Esophagus muscularis mucosa (tissue), 4 donors: ENCODE data around the gene SORCS2. TPM values are rescaled to one million over a fixed set of nuclear protein-coding genes. Genes with fewer than 3 reads are reported as not detected.

Experiments used
- DNase-seq: peaks from one replicate; pipeline ENCODE4 v3.0.0-alpha.2; 2017; ENCODE audit errors: extremely low spot score
- H3K27ac ChIP-seq, 4 donors: fragments of 200-600 bp; sonication (generic); replicated peaks in 1 of 4; 1 replicate in 3 of 4; 2 replicates in 1 of 4; pipeline ENCODE4 v1.5.1; 2016 to 2019; ENCODE audit warnings: mild to moderate bottlenecking in 1 of 4
- H3K27me3 ChIP-seq, 4 donors: fragments of 200-600 bp; sonication (generic); one replicate each; pipeline versions ENCODE4 v1.5.1 to v1.6.0; 2016 to 2019
- H3K36me3 ChIP-seq, 4 donors: fragments of 200-600 bp; sonication (generic); one replicate each; pipeline ENCODE4 v1.5.1; 2016 to 2019
- H3K4me1 ChIP-seq, 4 donors: fragments of 200-600 bp; sonication (generic); one replicate each; pipeline ENCODE4 v1.5.1; 2016 to 2019
- H3K4me3 ChIP-seq, 4 donors: fragments of 200-600 bp; sonication (generic); 1 replicate in 2 of 4; 2 replicates in 2 of 4; pipeline ENCODE4 v1.5.1; 2016 to 2019; ENCODE audit warnings: mild to moderate bottlenecking in 4 of 4, moderate library complexity in 1 of 4
- H3K9me3 ChIP-seq, 4 donors: fragments of 200-600 bp; sonication (generic); 1 replicate in 3 of 4; 2 replicates in 1 of 4; pipeline ENCODE4 v1.5.1; 2016 to 2019
- CTCF ChIP-seq, 3 experiments: fragments of 200-600 bp in 2 of 3; fragments of 450-650 bp in 1 of 3; sonication (generic) in 2 of 3; IDR thresholded peaks; one replicate each; pipeline ENCODE4 v1.5.1; 2017 to 2019; ENCODE audit warnings: antibody characterized with exemption in 3 of 3, mild to moderate bottlenecking in 2 of 3, moderate library complexity in 1 of 3
- EP300 ChIP-seq: sonication (generic); formaldehyde crosslinking; IDR thresholded peaks from one replicate; pipeline ENCODE4 v1.6.1; 2017; ENCODE audit warnings: antibody characterized with exemption
- POLR2A ChIP-seq: fragments of 450-650 bp; IDR thresholded peaks from one replicate; pipeline ENCODE4 v1.6.1; 2017; ENCODE audit warnings: antibody characterized with exemption, moderate library complexity, mild to moderate bottlenecking, low read depth
- POLR2AphosphoS5 ChIP-seq, 2 donors: sonication (generic); formaldehyde crosslinking; IDR thresholded peaks; one replicate each; pipeline ENCODE4 v1.6.1; 2017; ENCODE audit warnings: antibody characterized with exemption in 2 of 2
- WGBS: methylation state at CpG from one replicate; pipeline ENCODE4 v1.1.5; 2018; 5-methylcytosine and 5-hydroxymethylcytosine counted together
- intact Hi-C: fragments of 100-400 bp; cut with DNase I; formaldehyde crosslinking; loops from one replicate; pipeline ENCODE4 v1.15.1; 2023
- total RNA-seq, 4 donors: library from RNA; depleted of rRNA; stranded (reverse); fragments of >200 nt; gene quantifications; one replicate each; pipeline versions ENCODE4 v1.1.0 to v1.2.1, GENCODE V29; 2016

SORCS2 gene
- total RNA-seq, 4 donors from 2014 or later = 3.3 to 10.1 (median 4.3) TPM

DNA sequence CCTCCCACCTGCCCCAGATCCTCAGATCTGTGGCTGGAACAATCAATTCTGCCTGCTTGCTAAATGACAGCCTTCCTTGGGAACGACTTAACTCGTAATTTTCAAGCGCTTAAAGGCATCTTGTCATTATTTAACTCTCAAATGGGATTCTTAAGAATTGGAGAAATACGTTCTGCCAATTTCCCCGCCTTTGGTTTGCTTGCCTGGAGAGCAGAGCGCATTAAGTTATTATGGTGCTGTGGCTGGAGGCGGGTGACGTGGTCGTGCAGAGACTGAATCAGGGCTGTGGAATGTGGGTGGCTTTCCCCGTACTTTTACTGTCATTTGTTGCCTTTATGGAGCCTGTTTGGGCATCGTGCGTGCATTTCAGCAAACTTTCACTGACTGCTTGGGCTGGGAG is 321.3 kb downstream of the SORCS2 start:
- Histone ChIP-seq H3K4me3 (no peak overlapping the region), H3K27ac (no peak overlapping the region), H3K9me3 (no peaks in the 10 kb centered on the region), H3K36me3 (no peaks in the 10 kb centered on the region), H3K27me3 (no peaks in the 10 kb centered on the region), H3K4me1 (peaks cover 0 to 29% (median 13%) of the 10 kb centered on the region in 4 donors)
- DNase-seq = no peak
- intact Hi-C loops = no loop called here
- no peak for TF ChIP-seq CTCF (IDR thresholded peaks at IDR 0.05)
- TF ChIP-seq EP300 = no peak
- no peak for TF ChIP-seq POLR2A
- TF ChIP-seq POLR2AphosphoS5 (IDR thresholded peaks at IDR 0.05) = no peak
- 83% methylated on average over 10 of the region's 12 CpGs for WGBS

GRCh38 chr4:7514281-7514680 is 321.9 kb downstream of the SORCS2 start:
- peaks cover 3 to 26% (median 11%) of the 10 kb centered on the region in 4 donors for H3K4me1 ChIP-seq
- H3K9me3 ChIP-seq = no peaks in the 10 kb centered on the region
- DNase-seq = no peak
- no peak overlapping the region for H3K27ac ChIP-seq
- no peak for TF ChIP-seq POLR2AphosphoS5 (IDR thresholded peaks at IDR 0.05)
- no peak for TF ChIP-seq EP300
- TF ChIP-seq POLR2A = no peak
- TF ChIP-seq CTCF (IDR thresholded peaks at IDR 0.05) = no peak
- no peaks in the 10 kb centered on the region for H3K36me3 ChIP-seq
- intact Hi-C loops = no loop called here
- 100% methylated on average over 5 of the region's 5 CpGs for WGBS
- H3K27me3 ChIP-seq = no peaks in the 10 kb centered on the region
- no peak overlapping the region for H3K4me3 ChIP-seq

DNA sequence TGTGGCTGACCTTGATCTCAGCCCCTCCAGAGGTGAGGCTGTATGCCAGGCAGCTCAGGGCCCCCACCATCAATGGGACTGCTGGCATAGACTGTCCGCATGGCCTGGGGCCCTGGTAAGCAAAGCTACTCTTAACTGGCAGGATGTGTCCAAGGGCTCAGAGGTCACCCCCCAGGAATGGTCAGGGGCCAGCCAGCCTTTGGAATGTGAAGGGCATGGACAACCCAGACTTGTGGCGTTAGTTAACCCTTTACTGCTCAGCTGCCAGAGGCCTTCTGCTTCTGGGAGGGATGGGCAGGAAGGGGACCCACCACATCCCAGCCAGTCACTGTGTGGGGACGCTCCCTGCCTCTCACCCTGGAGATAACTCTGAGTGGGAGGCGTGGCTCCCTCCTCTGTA is 322.5 kb downstream of the SORCS2 start:
- intact Hi-C loops = no loop called here
- H3K27ac ChIP-seq = no peak overlapping the region
- no peaks in the 10 kb centered on the region for H3K9me3 ChIP-seq
- TF ChIP-seq CTCF (IDR thresholded peaks at IDR 0.05) = no peak
- no peak for TF ChIP-seq POLR2A
- no peak for TF ChIP-seq POLR2AphosphoS5 (IDR thresholded peaks at IDR 0.05)
- TF ChIP-seq EP300 = no peak
- no peak overlapping the region for H3K4me3 ChIP-seq
- H3K36me3 ChIP-seq = no peaks in the 10 kb centered on the region
- peaks cover 5 to 26% (median 11%) of the 10 kb centered on the region in 4 donors for H3K4me1 ChIP-seq
- no peaks in the 10 kb centered on the region for H3K27me3 ChIP-seq
- WGBS = no CpG with 5 or more reads among the region's 4 CpGs
- no peak for DNase-seq

GRCh38 chr4:7515390-7515902 is 323.1 kb downstream of the SORCS2 start:
- Histone ChIP-seq H3K4me1 (peaks cover 5 to 26% (median 11%) of the 10 kb centered on the region in 4 donors), H3K27ac (no peak overlapping the region), H3K4me3 (no peak overlapping the region), H3K9me3 (no peaks in the 10 kb centered on the region), H3K36me3 (no peaks in the 10 kb centered on the region), H3K27me3 (no peaks in the 10 kb centered on the region)
- DNase-seq = no peak
- TF ChIP-seq EP300 (no peak), POLR2A (no peak), CTCF (IDR thresholded peaks at IDR 0.05) (no peak), POLR2AphosphoS5 (IDR thresholded peaks at IDR 0.05) (no peak)
- WGBS = 72% methylated on average over 6 of the region's 14 CpGs
- intact Hi-C loops = no loop called here
